GM18499 (cell line): ENCODE measurements around the gene PLXNB1.

Experiments
- ATAC-seq: cut with Tn5 transposase; IDR thresholded peaks from one replicate; pipeline ENCODE4 v1.9.1; 2021; ENCODE audit warnings: moderate number of reproducible peaks; ENCODE audit not compliant: insufficient read depth, unreplicated experiment

The PLXNB1 gene

DNA sequence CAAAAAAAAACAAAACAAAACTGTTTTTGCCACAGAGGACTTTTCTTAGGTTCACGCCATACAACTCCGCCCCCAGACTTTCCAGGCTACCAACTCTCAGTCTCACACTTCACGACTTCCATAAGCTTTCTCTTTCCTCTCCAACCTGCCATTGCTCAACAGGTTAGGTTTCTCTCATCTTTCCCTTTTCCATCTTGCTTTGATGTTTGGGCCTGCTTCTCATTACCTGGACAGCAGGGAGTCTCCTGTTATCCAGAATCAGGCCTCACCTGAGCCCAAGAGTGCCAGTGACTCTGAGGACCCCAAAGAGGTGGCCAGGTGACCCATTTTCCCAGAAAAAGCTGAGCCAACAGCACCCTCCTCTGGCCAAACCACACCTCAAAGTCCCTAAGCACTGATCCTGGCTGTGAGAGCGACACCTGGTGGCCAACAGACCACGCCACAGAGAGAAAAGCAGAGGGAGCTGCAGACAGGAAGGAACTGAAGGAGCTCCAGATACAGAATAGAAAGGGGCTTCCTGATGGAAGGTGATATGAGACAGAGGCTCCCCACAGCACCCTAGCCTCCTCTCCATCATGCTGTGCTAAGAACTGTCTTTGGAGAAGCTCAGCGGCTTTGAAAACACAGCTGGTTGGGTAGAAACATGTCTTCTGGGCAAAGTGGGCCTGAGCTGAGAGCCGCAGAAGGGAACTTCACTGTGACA is 6.0 kb upstream of the PLXNB1 start:
- ATAC-seq = no peak

DNA sequence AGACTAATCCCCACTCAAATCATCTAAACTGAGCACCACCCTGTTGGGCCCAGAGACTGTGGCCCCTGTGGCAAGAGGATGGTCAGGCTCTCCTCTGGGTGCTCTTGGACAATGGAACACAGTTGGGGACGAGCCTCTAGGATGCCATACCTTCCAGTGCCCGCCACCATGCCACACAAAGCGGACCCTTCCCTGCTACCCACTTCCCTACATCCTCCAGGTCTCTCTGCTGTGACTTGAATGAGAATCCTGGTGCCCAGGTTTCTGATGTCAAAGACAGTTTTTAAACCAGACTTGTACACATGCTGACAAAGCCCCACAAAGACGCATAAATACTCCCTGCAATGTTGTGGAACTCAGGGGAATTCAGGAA is 5.3 kb upstream of the PLXNB1 start:
- no peak for ATAC-seq

DNA sequence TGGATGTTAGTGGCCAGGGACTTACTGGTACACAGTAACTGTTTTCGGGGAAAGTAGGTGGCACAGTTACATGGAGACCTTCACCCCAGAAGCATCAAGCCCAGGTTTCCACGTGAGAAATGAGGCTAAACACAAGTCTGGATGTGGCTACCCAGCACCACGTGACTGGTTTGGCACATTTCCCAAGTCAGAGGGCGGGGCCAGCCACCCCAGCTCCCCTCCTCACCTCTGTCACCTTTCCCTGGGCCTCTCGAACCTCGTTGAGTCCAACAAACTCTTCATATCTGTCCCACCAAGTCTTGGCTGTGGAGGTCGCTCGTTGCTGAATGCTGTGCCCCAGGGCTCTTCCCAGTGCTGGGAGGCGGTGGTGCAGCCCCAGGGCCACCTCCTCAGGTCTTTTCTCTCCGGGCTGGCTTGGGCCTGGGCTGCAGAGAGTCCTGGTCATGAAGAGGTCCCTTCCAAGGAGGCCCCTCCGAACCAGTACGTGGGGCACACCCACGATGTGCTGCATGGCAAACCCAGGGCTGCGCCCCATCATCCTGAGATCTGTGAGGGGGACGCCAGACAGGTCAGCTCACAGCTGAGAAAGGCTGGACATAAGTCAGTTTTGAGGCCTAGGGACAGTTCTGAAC is 4.8 kb upstream of the PLXNB1 start:
- no peak for ATAC-seq

DNA sequence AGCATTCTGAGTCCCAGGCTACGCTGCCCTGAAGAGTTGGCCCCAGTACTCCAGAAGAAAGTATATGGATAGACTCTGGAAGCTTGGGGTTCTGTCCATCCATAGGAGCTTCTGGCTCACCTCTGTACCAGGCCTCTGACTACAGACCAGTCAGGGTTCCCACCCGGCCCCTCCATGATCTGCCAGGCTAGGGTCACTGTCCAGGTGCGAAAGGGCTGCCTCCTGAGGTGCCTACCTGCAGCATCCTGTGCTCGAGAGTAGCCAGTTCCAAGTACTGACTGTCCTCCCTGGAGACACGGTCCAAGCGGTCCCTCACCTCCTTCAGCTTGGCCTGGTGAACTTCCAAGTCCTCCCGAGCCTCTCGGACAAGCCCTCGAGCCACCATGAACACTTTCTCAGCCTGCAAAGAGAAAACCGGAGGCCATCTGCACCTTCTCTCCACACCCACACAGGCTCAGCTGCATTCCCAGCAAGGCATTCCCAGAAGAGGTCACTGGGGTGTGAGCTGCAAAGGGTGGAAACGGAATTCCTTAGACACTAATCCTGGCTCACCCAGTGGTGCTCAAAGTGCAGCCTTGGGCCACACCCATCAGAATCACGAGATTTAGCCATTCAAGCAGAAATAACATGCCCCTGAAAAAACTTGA is 3.7 kb upstream of the PLXNB1 start:
- ATAC-seq = no peak

DNA sequence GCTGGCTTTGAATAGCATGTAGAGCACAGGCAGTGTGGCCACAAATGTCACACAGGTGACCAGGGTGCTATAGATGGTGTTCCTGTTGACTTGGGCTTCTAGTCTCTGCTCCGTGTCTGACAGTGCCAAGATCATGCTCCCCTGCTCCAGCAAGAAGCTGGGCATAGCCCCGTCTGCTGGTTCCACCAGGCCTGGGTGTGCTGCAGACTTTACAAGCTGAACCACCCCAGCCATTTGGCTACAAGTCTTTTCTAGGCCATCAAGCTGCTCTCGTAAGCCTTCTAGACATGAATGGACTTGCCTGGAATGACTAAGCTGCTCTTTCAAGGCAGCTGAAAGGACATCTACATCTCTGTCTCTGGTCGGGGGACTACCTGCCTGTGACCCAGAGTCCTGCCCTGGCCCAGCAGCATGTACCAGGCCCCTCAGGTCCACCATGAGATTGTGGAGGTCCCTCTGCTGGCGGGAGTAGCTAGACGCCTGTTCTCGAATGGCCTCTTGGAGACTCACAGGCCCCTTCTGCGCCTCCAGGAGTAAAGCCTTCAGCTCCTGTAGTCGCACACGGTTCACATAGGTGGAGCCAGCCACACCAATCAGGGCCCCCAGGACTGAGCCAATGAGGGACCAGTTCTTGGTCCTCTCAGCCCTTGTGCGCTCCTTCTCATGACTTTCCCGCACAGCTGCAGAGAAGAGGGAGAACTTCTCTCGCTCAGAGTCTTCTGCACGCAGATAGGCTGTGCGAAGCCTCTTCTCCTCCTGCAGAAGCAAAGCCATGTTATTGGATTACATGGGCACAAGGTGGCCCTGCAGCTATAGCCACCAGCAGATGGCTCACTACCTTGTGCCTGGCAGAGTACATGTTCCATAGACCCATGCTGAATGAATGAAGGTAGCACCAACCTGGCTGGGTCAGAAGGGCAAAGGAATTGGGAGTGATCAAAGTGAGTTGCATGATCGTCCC is 2.8 kb upstream of the PLXNB1 start:
- ATAC-seq = no peak

DNA sequence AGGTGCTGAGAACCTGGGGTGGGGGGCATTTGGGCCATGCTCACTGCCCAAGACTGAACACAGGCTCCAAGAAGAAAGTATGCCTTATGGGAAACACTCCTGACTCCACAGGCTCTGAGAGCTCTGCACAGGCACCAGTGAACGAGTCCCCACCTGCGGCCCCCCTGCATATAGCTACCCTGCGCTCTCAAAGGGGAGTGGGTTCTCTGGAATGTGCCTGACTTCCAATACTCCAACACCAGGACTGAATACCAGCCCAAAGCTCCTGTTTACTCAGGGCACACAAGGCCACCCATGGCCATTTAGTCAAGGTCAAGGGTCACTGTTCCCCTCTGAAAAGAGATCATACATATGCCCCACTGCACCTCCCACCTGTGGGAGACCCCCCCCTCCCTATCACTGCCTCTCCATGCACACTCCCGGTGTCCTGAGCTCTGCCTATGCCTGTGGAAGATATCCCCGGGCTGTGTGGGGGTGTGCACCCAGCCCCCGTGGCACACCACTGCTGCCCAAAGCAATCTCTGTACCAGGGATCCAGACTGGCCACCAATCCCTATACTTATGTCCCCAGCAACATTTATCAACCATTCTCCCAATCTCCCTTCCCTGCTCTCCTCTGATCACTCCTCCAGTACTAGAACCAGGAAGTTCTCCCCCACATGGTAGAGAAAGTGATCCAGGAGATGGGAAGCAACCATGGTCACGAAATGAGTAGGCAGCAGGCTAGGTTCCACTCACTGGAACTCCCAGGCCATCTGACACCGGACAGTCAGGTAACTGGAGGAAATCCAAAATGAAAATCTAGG is 1.5 kb upstream of the PLXNB1 start:
- ATAC-seq = no peak

DNA sequence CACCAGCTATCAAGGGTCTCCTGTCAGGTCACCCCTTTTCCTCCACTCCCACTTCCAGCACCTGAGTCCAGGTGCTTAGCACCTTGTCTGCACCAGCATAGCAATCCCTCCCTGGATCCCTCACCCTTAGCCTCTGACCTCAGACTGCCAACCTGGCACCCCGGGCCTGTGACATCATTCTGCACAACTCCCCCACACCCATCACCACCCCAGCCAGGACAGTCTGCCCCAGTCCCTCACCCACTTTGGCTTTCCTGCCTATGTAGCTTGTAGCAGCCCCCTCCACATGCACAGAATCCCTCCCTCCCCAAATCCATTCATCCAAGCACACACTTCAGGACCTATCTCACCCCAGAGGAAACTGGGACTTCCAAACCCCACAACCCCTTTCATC is 819 bp upstream of the PLXNB1 start:
- no peak for ATAC-seq

DNA sequence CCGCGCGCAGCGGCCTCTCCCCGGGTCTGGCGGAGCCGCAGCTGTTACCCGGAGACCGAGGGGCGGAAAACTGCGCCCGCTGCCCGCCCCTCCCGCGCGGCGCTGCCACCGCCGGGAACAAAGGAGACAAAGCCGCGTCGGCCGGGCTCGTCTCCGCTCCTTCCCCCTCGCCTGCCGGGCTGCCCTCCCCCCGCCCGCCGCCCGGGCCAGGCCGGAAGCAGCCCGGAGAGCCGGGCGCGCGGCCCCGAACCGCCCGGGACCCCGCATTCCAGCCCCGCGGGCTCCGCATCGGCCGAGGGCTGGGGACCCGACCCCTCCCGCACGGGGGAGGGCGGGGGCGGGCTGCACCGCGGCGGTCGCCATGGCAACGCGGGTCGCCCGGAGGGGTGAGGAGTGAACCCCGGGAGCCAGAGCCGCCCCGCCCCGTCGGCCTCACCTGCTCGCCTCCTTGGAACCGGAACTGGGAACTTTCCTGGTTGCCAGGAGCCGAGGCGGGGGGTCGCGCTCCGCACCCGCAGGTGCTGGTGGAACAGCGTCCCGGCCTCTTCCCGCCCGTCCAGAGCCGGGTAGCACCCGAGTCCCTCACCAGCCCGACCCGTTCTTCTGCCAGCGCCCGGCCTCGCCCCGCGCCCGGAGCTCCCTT is 448 bp downstream of the PLXNB1 start:
- ATAC-seq = no peak

DNA sequence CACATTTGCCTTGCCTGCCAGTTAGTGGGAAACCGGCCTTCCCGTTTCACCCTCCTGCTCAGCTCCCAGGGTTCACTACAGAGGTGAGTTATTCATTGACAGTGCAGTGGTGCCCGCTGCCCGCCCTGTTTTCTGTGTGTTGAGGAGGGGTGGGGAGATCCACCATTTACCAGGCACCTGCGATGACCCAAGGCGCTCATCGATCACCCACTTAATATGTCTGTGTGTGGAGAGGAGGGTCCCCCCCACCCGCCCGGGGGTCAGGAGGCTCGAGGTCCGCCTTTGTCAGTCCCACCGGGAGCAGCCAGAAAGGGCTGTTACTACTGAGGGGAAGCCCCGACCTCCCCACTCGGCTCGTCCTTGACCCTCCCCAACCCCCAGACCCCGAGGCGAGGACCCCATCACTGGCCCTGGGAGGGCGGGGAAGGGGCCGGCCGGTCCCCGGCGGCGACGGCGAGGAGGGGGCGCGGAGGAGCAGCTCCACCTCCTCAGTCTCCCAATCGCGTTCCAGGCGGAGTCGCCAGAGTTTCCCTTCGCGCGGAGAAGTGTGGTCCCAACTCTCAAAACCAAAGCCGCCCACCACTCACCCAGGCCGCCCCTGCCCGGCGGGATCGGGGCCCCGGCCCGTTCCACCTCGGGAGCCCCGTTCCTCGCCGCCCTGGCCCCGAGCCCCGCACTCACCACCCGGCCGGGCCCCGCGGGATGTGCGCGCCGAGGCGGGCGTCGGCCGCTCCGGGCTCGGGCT is 1.1 kb downstream of the PLXNB1 start:
- ATAC-seq = no peak

DNA sequence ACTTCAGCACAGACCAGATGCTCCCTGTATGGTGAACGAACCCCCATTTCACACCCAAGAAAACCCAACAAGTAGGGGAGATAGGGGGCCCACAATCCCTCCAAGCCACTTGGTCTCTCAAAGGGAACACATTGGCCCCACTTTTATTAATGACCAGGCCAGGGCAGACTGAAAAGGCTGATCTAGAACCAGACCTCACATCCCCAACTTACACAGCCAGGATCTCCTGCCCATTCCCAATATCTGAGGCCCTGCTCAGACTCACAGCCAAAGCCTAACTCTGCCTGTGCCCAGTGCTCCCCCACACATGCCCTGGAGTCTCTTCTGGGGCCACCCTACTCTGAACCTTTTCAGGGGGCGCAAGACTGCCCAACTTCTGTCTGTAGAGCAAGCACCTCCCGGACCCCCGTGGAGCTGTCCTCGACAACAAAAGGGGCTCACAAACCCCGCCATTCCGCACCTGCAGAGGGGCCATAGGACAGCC is 1.8 kb downstream of the PLXNB1 start:
- ATAC-seq = no peak

DNA sequence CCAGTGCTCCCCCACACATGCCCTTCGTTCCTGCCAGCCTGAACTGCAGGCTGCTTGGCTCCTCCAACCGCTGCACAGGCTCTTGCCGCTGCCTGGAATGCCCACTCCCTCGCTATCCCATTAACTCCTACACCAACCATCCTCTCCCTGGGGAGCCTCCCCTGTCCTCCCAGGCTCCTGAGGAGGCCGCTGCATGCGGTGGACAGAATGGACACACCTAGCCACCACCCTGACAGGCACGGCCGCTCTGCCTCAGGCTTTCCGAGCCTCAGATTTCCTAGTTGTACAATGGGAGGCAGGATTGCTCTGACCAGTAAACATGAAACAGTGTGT is 2.3 kb downstream of the PLXNB1 start:
- no peak for ATAC-seq

DNA sequence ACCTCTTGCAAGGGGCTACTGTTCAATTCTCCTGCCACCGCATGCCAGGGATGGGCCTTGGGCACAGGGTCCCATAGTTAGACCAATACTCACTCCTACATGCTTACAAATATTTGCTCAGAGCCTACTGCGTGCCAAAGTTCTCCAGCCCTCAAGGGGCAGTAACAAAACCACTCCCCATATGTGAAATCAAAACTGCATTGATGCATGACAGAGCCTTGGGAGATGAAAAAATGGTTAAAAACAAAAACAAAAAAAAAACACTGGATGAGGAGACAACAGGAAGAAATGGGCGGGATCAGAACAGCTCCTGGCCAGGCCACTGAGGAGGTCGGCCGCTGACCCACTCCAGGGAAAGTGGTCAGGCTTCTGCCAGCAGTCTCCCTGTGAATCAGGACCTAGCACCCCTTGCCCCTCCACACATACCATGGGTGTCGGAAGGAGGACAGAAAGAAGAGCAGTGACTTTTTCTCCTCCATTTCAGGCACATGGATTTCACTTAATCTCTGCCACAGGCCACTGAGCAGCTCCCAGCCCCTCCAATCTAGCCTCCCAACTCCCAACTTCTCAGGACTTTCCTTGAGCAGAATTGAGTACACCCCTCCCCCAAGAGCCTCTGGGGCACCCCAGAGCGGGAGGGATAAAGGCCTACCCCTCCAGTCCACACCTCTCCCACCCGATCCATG is 2.8 kb downstream of the PLXNB1 start:
- no peak for ATAC-seq

DNA sequence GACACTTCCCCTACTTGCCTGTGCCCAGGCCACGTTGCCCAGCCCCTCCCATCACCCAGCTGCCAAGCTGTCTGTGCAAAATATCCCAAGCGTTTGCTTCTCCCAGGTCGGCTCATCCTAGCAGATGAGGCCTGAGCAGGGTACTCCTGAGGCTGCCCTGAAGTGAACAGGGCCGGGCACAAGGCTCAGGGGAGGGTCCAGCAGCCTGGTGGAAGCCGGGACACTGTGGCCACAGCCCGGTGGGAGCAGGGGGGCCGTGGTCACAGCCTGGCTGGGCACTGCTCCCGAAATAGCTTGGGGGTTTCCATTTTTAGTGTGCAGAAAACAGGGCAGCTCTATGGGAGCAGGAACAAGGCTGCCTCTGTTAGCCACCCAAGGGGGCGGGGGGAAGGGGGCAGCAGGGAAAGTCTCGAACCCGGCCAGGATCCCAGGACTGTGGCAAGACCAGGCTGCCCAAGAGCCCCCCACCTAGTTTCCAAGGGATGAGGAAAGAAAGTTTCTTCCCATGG is 3.4 kb downstream of the PLXNB1 start:
- ATAC-seq = no peak

DNA sequence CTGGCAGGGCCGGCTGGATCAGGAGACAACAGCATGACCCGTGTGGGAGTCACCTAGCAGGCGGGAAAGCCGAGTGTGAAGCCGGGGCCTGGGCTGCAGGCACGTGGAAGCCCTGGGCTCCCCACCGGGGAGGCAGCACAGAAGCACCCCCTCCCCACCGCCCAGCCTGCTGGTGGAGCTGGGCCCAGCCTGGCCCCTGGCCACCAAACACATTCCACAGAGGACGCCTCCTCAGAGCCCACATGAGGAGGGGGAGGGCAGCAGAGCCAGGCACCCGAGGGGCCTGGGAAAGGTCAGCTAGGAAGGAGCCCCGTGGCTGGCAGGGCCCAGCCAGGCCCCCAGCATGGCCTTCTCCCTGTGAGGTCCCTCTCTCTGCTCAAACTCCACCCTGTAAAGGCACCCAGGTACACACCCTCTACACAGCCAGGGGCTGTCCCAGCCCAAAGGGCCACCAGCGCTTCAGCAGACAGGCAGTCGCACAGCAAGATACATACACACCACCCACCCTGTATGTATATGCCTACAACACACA is 4.5 kb downstream of the PLXNB1 start:
- no peak for ATAC-seq

DNA sequence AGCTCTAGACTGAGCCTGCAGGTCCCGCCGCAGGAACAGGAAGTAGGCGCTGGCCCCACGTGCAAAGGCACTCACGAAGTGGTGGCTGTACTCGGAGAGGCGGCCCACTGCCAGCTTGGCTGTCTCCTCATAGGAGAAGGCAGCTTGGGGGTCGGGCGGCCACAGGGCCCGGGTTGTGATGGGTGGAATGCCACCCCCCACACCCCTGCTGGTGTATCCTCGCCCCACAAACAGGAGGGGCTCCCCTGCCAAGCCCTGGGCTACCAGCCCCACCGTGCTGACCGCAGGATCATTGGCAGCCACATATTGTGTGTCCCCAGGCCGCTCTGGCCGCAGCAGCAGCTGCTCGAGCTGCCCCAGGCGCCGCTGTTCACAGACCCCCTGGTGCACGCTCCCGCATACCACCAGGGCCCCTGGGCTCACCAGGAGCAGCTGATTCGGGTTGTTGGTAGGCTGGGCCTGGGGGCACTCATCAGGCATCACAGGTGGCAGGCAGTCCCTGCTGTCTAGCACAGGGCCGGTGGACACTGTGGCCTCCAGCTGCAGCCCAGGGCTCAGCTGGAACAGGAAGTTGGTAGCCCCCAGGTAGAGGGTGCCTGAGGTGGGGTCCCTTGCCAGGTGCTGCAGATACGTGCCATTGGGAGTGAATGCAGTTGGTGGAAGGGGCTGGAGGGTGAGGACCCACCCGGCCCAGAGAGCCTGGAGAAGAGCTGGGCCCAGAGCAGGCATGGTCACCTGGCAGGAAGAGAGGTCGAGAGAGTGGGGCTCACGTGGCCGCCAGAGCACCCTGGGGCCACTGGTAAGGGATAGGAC is 5.8 kb downstream of the PLXNB1 start:
- ATAC-seq = no peak

DNA sequence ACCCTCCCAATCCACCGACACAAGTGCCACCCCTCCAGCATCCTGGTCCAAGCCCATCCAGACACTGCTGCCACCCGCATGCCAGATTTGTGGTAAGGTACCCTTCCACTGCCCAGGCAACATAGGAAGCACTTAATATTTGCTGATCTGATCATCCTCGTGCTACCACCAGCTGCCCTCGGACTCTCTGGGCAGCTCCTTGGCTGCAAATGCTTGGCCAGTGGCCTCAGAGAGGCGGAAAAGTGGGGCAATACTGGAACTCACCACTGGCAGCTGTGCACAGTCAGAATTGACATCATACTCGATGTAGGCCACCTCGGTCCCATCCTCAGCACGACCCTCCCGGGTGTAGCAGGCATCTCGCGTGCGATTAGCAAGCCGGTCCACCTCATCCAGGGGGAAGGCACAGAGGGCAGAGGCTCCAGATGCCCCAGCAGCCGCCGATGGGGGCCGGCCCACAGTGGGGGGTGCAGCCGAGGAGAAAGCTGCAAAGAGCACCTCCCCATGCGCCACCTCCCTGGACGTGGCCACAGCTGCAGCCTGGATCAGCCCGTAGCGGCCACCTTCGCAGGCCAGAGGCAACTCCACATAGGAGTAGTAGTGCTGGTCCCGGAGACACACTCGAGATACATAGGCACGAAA is 6.5 kb downstream of the PLXNB1 start:
- no peak for ATAC-seq
